ENCODE measurements around the gene CD79B.
A peak's percentile ranks its signal among the peaks of the same experiment; 100 is the strongest.
"Not testable (repeated sequence)": the region's sequence is repeated elsewhere in the genome, so short reads cannot be mapped to it uniquely, and the experiment has no call there.

CD79B gene

GRCh38 chr17:63910096-63910495 lies 22.0 kb downstream of the CD79B start:
- DNase-seq (ENCODE audit: low spot score), result no peak

- DNase-seq (ENCODE audit: low spot score), result not testable (repeated sequence)
Measured at GRCh38 chr17:63909586-63909985, 22.5 kb downstream of the CD79B start.

- DNase-seq (ENCODE audit: low spot score), result not testable (repeated sequence)
Measured at GRCh38 chr17:63907161-63907778, 24.9 kb downstream of the CD79B start.

GRCh38 chr17:63904796-63905195 lies 27.3 kb downstream of the CD79B start:
- not testable (repeated sequence) for DNase-seq (ENCODE audit: low spot score)

GRCh38 chr17:63903787-63904201 lies 28.3 kb downstream of the CD79B start:
- DNase-seq (ENCODE audit: low spot score), result not testable (repeated sequence)

- not testable (repeated sequence) for DNase-seq (ENCODE audit: low spot score)
Measured at GRCh38 chr17:63901971-63902370, 30.2 kb downstream of the CD79B start.

- not testable (repeated sequence) for DNase-seq (ENCODE audit: low spot score)
Measured at GRCh38 chr17:63898899-63899798, 33.0 kb downstream of the CD79B start.

GRCh38 chr17:63896524-63897354 lies 35.4 kb downstream of the CD79B start, which contains the start of gene CSH1:
TSS of gene CSH1 (minus strand) at chr17:63896574. CDS start at chr17:63896511, 63 bp downstream.
- not testable (repeated sequence) for DNase-seq (ENCODE audit: low spot score)

GRCh38 chr17:63894821-63895220 lies 37.3 kb downstream of the CD79B start:
- DNase-seq (ENCODE audit: low spot score), result not testable (repeated sequence)

GRCh38 chr17:63894021-63894420 lies 38.1 kb downstream of the CD79B start:
- not testable (repeated sequence) for DNase-seq (ENCODE audit: low spot score)

- not testable (repeated sequence) for DNase-seq (ENCODE audit: low spot score)
Measured at GRCh38 chr17:63892316-63893037, 39.7 kb downstream of the CD79B start.

GRCh38 chr17:63889026-63889848 lies 42.9 kb downstream of the CD79B start:
- DNase-seq (ENCODE audit: low spot score), result peak; percentile 29

- not testable (repeated sequence) for DNase-seq (ENCODE audit: low spot score)
Measured at GRCh38 chr17:63885119-63885518, 47.0 kb downstream of the CD79B start.

- not testable (repeated sequence) for DNase-seq (ENCODE audit: low spot score)
Measured at GRCh38 chr17:63882626-63883126, 49.5 kb downstream of the CD79B start.

GRCh38 chr17:63881935-63882601 lies 50.1 kb downstream of the CD79B start, which contains the start of gene GH2:
TSS of gene GH2 (minus strand) at chr17:63881944. CDS start at chr17:63881801, 143 bp downstream.
- peak; percentile 60 for DNase-seq (ENCODE audit: low spot score)

GRCh38 chr17:63881337-63881736 lies 50.8 kb downstream of the CD79B start:
- DNase-seq (ENCODE audit: low spot score), result not testable (repeated sequence)

GRCh38 chr17:63880706-63881105 lies 51.4 kb downstream of the CD79B start:
- no peak for DNase-seq (ENCODE audit: low spot score)
